ENCODE data around the gene NACC1.
"Not testable (repeated sequence)": the region's sequence is repeated elsewhere in the genome, so short reads cannot be mapped to it uniquely, and the experiment has no call there.

Gene NACC1

GRCh38 chr19:13138171-13138915 is 20.3 kb downstream of the NACC1 start:
- in situ Hi-C loops (cut with MboI; ENCODE audit: low sequenced_read_pairs): no loop called here

GRCh38 chr19:13138916-13139198 is 20.8 kb downstream of the NACC1 start:
- in situ Hi-C loops (cut with MboI; ENCODE audit: low sequenced_read_pairs): no loop called here

GRCh38 chr19:13139633-13140311 is 21.7 kb downstream of the NACC1 start:
- in situ Hi-C loops (cut with MboI; ENCODE audit: low sequenced_read_pairs): no loop called here

GRCh38 chr19:13146763-13147563 is 28.9 kb downstream of the NACC1 start:
- in situ Hi-C loops (cut with MboI; ENCODE audit: low sequenced_read_pairs): no loop called here

- in situ Hi-C loops (cut with MboI; ENCODE audit: low sequenced_read_pairs): not testable (repeated sequence)
Measured at GRCh38 chr19:13149173-13149627, 31.1 kb downstream of the NACC1 start.

GRCh38 chr19:13149628-13150186 is 31.6 kb downstream of the NACC1 start:
- in situ Hi-C loops (cut with MboI; ENCODE audit: low sequenced_read_pairs): no loop called here

- in situ Hi-C loops (cut with MboI; ENCODE audit: low sequenced_read_pairs): no loop called here
Measured at GRCh38 chr19:13150187-13150930, 32.3 kb downstream of the NACC1 start, which contains the start of the genes IER2 and STX10. Gene IER2, plus strand, starts transcription at chr19:13150411. Its CDS starts 2,776 bp downstream, at chr19:13153187. Gene STX10, minus strand, starts transcription at chr19:13150375. Its CDS starts 202 bp downstream, at chr19:13150173.

- in situ Hi-C loops (cut with MboI; ENCODE audit: low sequenced_read_pairs): no loop called here
Measured at GRCh38 chr19:13150931-13151604, 33.0 kb downstream of the NACC1 start.

GRCh38 chr19:13151605-13152355 is 33.7 kb downstream of the NACC1 start:
- in situ Hi-C loops (cut with MboI; ENCODE audit: low sequenced_read_pairs): no loop called here

- in situ Hi-C loops (cut with MboI; ENCODE audit: low sequenced_read_pairs): no loop called here
Measured at GRCh38 chr19:13152356-13152973, 34.4 kb downstream of the NACC1 start.

- in situ Hi-C loops (cut with MboI; ENCODE audit: low sequenced_read_pairs): no loop called here
Measured at GRCh38 chr19:13152974-13153568, 35.0 kb downstream of the NACC1 start.

GRCh38 chr19:13153569-13154240 is 35.6 kb downstream of the NACC1 start:
- in situ Hi-C loops (cut with MboI; ENCODE audit: low sequenced_read_pairs): no loop called here

- in situ Hi-C loops (cut with MboI; ENCODE audit: low sequenced_read_pairs): no loop called here
Measured at GRCh38 chr19:13154241-13154778, 36.2 kb downstream of the NACC1 start.

GRCh38 chr19:13154911-13155471 is 36.9 kb downstream of the NACC1 start:
- in situ Hi-C loops (cut with MboI; ENCODE audit: low sequenced_read_pairs): no loop called here

GRCh38 chr19:13155472-13156359 is 37.7 kb downstream of the NACC1 start:
- in situ Hi-C loops (cut with MboI; ENCODE audit: low sequenced_read_pairs): no loop called here

GRCh38 chr19:13159713-13160112 is 41.6 kb downstream of the NACC1 start:
- in situ Hi-C loops (cut with MboI; ENCODE audit: low sequenced_read_pairs): no loop called here
